Type B pancreatic cell (in vitro differentiated cells): ENCODE results near the gene AATK. TPM values are rescaled to one million over a fixed set of nuclear protein-coding genes. Genes with fewer than 3 reads are reported as not detected.

ENCODE experiments used
- DNase-seq: peaks from one replicate; pipeline ENCODE4 v3.0.0; 2021; ENCODE audit warnings: mixed read lengths; ENCODE audit not compliant: unreplicated experiment; ENCODE audit errors: extremely low spot score
- H3K27ac Mint-ChIP-seq: 2 replicates; pipeline ENCODE4 v1.8.0; 2021; ENCODE audit warnings: mild to moderate bottlenecking, mixed read lengths
- H3K27me3 Mint-ChIP-seq: 2 replicates; pipeline ENCODE4 v1.8.0; 2021; ENCODE audit warnings: mixed read lengths
- H3K36me3 Mint-ChIP-seq: 2 replicates; pipeline ENCODE4 v1.8.0; 2021; ENCODE audit warnings: mixed read lengths
- H3K4me1 Mint-ChIP-seq: one replicate; pipeline ENCODE4 v1.8.0; 2021; ENCODE audit warnings: mixed read lengths; ENCODE audit not compliant: unreplicated experiment
- H3K4me3 Mint-ChIP-seq: 2 replicates; pipeline ENCODE4 v1.8.0; 2021; ENCODE audit warnings: mild to moderate bottlenecking, mixed read lengths
- H3K9me3 Mint-ChIP-seq: 2 replicates; pipeline ENCODE4 v1.8.0; 2021; ENCODE audit warnings: mixed read lengths
- total RNA-seq: library from RNA; stranded (reverse); gene quantifications from 2 replicates; pipeline ENCODE4 v1.2.1, GENCODE V29; 2021; ENCODE audit warnings: low replicate concordance
- TF ChIP-seq, protein P1 (sequence below): fragments of 200-600 bp; sonication (generic); conservative IDR thresholded peaks from 2 replicates; pipeline ENCODE4 v1.5.0; 2021; ENCODE audit warnings: antibody characterized with exemption, mild to moderate bottlenecking

AATK gene
- total RNA-seq, 1 donor from 2014 or later: 6.4 TPM

DNA sequence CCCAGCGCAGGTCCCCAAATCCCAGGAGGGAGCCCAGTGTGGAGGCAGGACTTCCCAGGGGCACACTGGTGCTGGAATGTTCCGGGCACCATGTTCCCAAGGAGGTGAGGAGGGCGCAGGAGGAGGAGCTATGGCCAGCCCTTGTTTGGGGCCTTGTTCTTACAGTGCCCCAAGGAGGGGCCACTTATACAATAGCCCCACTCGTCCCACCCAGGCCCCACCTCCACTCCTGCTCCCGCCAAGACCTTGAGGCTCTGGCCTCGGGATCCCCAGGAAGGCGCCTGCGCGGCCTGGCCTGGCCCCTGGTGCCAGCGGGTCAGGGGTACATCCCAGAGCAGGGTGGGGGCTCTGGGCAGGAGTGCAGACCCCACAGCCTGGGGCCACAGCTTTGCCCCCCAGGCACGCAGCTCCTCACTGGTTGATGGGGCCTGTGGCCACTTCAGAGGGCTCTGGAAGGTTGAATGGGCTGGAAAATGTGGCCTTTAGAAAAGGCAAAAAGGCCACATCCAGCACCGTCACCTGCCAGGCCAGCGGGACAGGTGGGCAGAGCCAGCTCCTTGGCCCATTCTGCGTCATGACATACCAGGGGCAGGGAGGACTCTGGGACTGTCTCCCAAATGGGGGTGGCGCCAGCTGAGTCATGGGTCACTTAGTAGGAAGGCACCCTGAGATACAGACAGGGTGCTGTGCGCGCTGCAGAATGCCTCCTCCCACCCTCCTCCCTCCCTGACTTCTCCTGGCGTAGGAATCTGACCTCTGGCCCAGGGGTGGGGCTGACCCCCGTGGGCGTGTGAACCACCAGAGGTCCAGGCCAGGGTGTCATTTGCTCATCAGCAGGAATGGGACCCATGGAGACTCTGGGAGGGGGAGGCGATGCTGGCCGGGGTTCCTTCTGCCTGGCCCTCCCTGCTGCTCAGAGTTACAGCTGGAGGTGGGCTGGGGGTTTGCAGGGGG lies 33.0 kb downstream of the AATK start:
- no peaks in the 10 kb centered on the region for H3K36me3 Mint-ChIP-seq
- H3K27ac Mint-ChIP-seq: no peak overlapping the region
- H3K4me3 Mint-ChIP-seq: no peak overlapping the region
- no peak for DNase-seq
- TF ChIP-seq, protein P1, sequence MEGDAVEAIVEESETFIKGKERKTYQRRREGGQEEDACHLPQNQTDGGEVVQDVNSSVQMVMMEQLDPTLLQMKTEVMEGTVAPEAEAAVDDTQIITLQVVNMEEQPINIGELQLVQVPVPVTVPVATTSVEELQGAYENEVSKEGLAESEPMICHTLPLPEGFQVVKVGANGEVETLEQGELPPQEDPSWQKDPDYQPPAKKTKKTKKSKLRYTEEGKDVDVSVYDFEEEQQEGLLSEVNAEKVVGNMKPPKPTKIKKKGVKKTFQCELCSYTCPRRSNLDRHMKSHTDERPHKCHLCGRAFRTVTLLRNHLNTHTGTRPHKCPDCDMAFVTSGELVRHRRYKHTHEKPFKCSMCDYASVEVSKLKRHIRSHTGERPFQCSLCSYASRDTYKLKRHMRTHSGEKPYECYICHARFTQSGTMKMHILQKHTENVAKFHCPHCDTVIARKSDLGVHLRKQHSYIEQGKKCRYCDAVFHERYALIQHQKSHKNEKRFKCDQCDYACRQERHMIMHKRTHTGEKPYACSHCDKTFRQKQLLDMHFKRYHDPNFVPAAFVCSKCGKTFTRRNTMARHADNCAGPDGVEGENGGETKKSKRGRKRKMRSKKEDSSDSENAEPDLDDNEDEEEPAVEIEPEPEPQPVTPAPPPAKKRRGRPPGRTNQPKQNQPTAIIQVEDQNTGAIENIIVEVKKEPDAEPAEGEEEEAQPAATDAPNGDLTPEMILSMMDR: no peak
- no peaks in the 10 kb centered on the region for H3K4me1 Mint-ChIP-seq
- no peaks in the 10 kb centered on the region for H3K27me3 Mint-ChIP-seq
- no peaks in the 10 kb centered on the region for H3K9me3 Mint-ChIP-seq

DNA sequence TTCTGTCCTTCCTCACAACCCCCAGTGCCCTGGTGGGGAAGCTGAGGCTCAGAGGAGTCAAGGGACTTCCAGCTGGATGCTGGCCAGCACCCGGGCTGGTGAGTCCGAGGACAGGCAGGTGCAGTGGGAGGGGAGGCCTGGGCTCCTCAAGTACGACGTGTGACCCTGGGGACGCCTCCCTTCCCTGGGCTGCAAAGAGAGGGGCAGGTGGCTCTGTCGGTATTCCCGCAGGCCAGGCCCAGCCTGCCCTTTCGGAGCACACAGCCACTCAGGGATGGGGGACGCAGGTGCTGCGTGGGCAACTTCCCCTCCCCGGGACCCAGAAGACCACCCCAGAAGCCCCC lies 33.9 kb downstream of the AATK start:
- no peaks in the 10 kb centered on the region for H3K27me3 Mint-ChIP-seq
- no peaks in the 10 kb centered on the region for H3K9me3 Mint-ChIP-seq
- no peaks in the 10 kb centered on the region for H3K36me3 Mint-ChIP-seq
- no peak overlapping the region for H3K27ac Mint-ChIP-seq
- DNase-seq: no peak
- no peak overlapping the region for H3K4me3 Mint-ChIP-seq
- H3K4me1 Mint-ChIP-seq: no peaks in the 10 kb centered on the region
- TF ChIP-seq, protein P1: no peak

DNA sequence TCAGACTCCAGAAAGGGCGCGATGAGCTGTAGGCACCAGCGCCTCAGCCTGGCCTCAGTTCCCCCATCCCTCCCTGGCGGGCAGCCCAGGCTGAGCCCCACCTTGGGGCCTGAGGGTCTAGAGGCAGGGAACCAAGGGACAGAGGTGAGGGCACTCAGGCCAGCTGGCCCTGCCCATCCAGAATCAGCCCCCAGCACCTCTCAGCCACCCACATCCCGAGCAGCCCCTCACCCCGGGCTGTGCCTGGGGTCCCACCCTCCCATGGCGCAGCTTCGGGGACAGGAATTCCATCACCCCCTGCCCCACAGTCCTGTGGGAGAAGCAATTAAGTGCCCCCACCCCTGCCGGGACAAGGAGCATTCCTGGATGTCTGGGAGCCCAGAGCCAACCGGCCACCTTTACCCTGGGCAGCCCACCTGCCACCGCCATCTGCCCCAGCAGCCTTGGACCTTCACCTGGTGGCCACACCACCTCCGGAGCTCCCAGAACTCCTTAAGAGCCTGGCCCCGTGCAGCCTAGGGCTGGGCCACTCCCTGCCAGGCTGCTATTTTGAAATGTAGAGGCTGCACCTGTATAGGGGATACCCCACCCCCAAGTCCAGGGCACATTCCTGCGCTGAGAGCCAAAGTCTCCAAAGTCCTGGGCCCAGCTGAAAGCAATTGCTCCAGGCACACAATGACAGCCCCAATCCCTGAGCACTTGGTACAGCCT lies 34.4 kb downstream of the AATK start:
- TF ChIP-seq, protein P1: no peak
- Mint-ChIP-seq H3K27me3 (no peaks in the 10 kb centered on the region), H3K36me3 (no peaks in the 10 kb centered on the region), H3K9me3 (no peaks in the 10 kb centered on the region), H3K4me1 (no peaks in the 10 kb centered on the region), H3K4me3 (no peak overlapping the region), H3K27ac (no peak overlapping the region)
- no peak for DNase-seq

DNA sequence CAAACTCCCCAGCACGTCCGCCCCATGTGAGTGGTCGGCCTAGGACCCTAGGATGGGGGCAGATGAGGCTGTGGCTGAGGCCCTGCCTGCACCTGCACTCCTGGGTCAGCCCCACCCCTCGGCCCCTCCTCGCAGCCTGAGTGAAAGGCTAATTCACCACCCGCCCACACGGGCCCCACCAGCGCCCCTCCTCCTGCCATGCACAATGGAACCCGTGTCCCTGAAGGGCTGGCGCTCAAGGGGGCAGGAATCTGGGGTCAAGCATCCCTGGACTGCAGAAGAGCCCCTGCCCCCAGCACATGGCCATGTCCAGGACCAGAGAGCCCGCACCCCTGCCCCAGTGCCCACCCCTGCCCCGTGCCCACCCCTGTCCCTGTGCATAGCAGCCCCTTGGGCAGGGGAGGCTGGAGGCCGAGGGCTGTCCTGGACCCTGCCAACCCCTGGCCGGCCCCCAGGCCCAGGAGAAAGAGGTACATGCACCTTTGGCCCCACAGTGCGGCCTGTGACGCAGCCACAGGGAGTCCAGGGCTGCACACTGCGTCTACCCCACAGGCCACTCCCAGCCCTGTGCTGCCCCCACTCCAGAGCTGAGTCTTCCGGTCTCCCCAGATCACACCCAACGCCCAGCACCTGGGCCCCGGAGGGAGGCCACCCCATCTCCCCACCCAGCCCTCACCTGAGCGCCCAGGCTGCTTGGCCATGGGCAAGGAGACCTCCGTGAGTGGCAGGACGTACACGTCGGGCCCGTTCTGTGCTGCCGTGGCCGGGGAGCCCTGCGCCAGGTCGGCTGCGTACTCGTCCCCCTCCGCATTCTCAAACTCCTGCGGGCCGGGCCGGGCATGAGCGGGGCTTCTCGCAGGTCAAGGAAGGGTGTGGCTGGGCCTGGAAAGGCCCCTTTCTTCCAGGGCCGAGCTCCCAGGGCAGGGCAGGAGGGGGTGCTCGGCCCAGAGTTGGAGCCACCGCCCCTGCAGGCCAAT lies 35.3 kb downstream of the AATK start:
- DNase-seq: no peak
- Mint-ChIP-seq H3K27ac (no peak overlapping the region), H3K9me3 (no peaks in the 10 kb centered on the region), H3K4me3 (no peak overlapping the region), H3K4me1 (no peaks in the 10 kb centered on the region), H3K36me3 (no peaks in the 10 kb centered on the region), H3K27me3 (no peaks in the 10 kb centered on the region)
- TF ChIP-seq, protein P1: no peak

DNA sequence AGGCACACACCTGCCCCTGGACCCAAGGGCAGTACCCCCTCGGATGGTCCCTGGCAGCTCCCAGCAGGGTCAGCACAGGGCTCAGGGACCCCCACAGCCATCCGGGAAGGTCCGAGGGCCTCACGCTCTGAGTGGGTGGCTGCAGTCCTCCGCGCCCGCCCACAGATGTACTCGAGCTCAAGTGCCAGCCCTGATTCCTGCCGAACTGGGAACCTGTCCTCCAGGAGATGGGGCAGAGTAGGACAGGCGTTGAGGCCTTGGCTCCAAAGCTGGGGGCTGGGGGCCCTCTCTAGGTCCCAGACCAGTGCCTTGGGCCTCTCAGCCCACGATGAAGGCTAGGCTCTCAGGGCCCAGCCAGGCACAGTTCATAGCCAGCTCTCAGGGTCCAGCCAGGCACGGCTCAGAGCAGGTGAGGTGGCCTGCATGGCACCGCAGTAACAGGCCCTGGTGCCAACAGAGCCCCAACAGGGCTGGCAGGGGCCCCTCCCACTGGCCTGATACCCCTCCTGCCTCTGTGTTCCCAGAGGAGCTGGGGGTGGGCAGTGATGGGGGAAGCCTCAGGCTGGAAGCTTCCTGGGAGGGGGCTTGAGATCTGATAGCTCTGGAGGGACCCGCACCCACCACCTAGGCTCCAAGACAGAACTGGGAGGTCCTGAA lies 36.2 kb downstream of the AATK start:
- H3K4me1 Mint-ChIP-seq: no peaks in the 10 kb centered on the region
- H3K27ac Mint-ChIP-seq: no peak overlapping the region
- H3K36me3 Mint-ChIP-seq: no peaks in the 10 kb centered on the region
- no peak overlapping the region for H3K4me3 Mint-ChIP-seq
- no peaks in the 10 kb centered on the region for H3K27me3 Mint-ChIP-seq
- no peak for DNase-seq
- no peaks in the 10 kb centered on the region for H3K9me3 Mint-ChIP-seq
- TF ChIP-seq, protein P1: no peak
